NCI-H2196 treated with DMSO at 0.1 percent for 48 hours (cell line): ENCODE results near the gene AKIRIN2.
"Not testable (repeated sequence)": the region's sequence is repeated elsewhere in the genome, so short reads cannot be mapped to it uniquely, and the experiment has no call there.

Source experiments
- DNase-seq: peaks from one replicate; lab custom pipeline; 2025; ENCODE audit not compliant: unreplicated experiment; lab: John Stamatoyannopoulos, UW

AKIRIN2 gene

GRCh38 chr6:87687893-87688292 lies 14.1 kb downstream of the AKIRIN2 start:
- not testable (repeated sequence) for DNase-seq

GRCh38 chr6:87687296-87687695 lies 14.7 kb downstream of the AKIRIN2 start:
- no peak for DNase-seq

GRCh38 chr6:87686636-87687205 lies 15.3 kb downstream of the AKIRIN2 start:
- DNase-seq: not testable (repeated sequence)

- no peak for DNase-seq
Observed at GRCh38 chr6:87684895-87685654, 17.0 kb downstream of the AKIRIN2 start.

GRCh38 chr6:87683890-87684289 lies 18.1 kb downstream of the AKIRIN2 start:
- no peak for DNase-seq

- DNase-seq: no peak
Observed at GRCh38 chr6:87682310-87682709, 19.7 kb downstream of the AKIRIN2 start.

GRCh38 chr6:87675004-87675681 lies 26.9 kb downstream of the AKIRIN2 start:
- no peak for DNase-seq

GRCh38 chr6:87674290-87674689 lies 27.7 kb downstream of the AKIRIN2 start:
- no peak for DNase-seq

GRCh38 chr6:87673237-87673636 lies 28.8 kb downstream of the AKIRIN2 start:
- no peak for DNase-seq

- no peak for DNase-seq
Observed at GRCh38 chr6:87672641-87673040, 29.4 kb downstream of the AKIRIN2 start.

- DNase-seq: no peak
Observed at GRCh38 chr6:87671555-87672029, 30.4 kb downstream of the AKIRIN2 start.

- no peak for DNase-seq
Observed at GRCh38 chr6:87670707-87671106, 31.3 kb downstream of the AKIRIN2 start.

GRCh38 chr6:87669051-87669450 lies 33.0 kb downstream of the AKIRIN2 start:
- DNase-seq: no peak

GRCh38 chr6:87668013-87668412 lies 34.0 kb downstream of the AKIRIN2 start:
- DNase-seq: no peak

GRCh38 chr6:87667032-87667431 lies 35.0 kb downstream of the AKIRIN2 start:
- DNase-seq: no peak

- no peak for DNase-seq
Observed at GRCh38 chr6:87664921-87665485, 37.0 kb downstream of the AKIRIN2 start.

GRCh38 chr6:87663434-87663833 lies 38.6 kb downstream of the AKIRIN2 start:
- no peak for DNase-seq

GRCh38 chr6:87661503-87661902 lies 40.5 kb downstream of the AKIRIN2 start:
- DNase-seq: no peak

- no peak for DNase-seq
Observed at GRCh38 chr6:87661016-87661415, 41.0 kb downstream of the AKIRIN2 start.

- no peak for DNase-seq
Observed at GRCh38 chr6:87660226-87660911, 41.7 kb downstream of the AKIRIN2 start.

- DNase-seq: no peak
Observed at GRCh38 chr6:87658516-87658915, 43.5 kb downstream of the AKIRIN2 start.
